KMS-11 (cell line): Measurements from ENCODE around the gene APBB1IP.

Experiments
- H2AFZ ChIP-seq: fragments of 200-600 bp; sonication (generic); 2 replicates; pipeline ENCODE4 v1.6.1; 2016; ENCODE audit warnings: antibody characterized with exemption, mixed run types, low read depth
- H3K27ac ChIP-seq: fragments of 200-600 bp; sonication (generic); 2 replicates; pipeline ENCODE4 v1.6.1; 2016; ENCODE audit warnings: mild to moderate bottlenecking, mixed run types
- H3K27me3 ChIP-seq: fragments of 200-600 bp; sonication (generic); 2 replicates; pipeline ENCODE4 v1.6.1; 2017; ENCODE audit warnings: mild to moderate bottlenecking, low read depth, mixed run types, moderate library complexity; ENCODE audit not compliant: insufficient read depth
- H3K36me3 ChIP-seq: fragments of 200-600 bp; sonication (generic); 2 replicates; pipeline ENCODE4 v1.6.1; 2017; ENCODE audit warnings: mild to moderate bottlenecking, mixed run types; ENCODE audit not compliant: insufficient read depth
- H3K4me1 ChIP-seq: fragments of 200-600 bp; sonication (generic); 2 replicates; pipeline ENCODE4 v1.6.1; 2016; ENCODE audit warnings: mild to moderate bottlenecking, low read depth, mixed run types; ENCODE audit not compliant: poor library complexity, severe bottlenecking
- H3K4me2 ChIP-seq: fragments of 200-600 bp; sonication (generic); 2 replicates; pipeline ENCODE4 v1.7.0; 2016; ENCODE audit warnings: mild to moderate bottlenecking, mixed run types
- H3K4me3 ChIP-seq: fragments of 200-600 bp; sonication (generic); IDR thresholded peaks from 2 replicates; pipeline ENCODE4 v1.6.1; 2017; ENCODE audit warnings: low read depth, low read length, mixed read lengths; ENCODE audit not compliant: insufficient read depth
- H3K79me2 ChIP-seq: fragments of 200-600 bp; sonication (generic); 2 replicates; pipeline ENCODE4 v1.6.1; 2016; ENCODE audit warnings: low read depth, mixed run types; ENCODE audit not compliant: insufficient read depth
- H3K9ac ChIP-seq: fragments of 200-600 bp; sonication (generic); 2 replicates; pipeline ENCODE4 v1.6.1; 2016; ENCODE audit warnings: mild to moderate bottlenecking, mixed run types
- H4K20me1 ChIP-seq: fragments of 200-600 bp; sonication (generic); 2 replicates; pipeline ENCODE4 v1.6.1; 2016; ENCODE audit warnings: mild to moderate bottlenecking, mixed run types; ENCODE audit not compliant: insufficient read depth
- CTCF ChIP-seq: fragments of 200-600 bp; sonication (generic); conservative IDR thresholded peaks from 2 replicates; pipeline ENCODE4 v1.6.1; 2017; ENCODE audit warnings: low read depth, mild to moderate bottlenecking, antibody characterized with exemption, low read length, moderate library complexity, mixed read lengths

Gene APBB1IP

GRCh38 chr10:26544932-26545331, 106.8 kb downstream of the APBB1IP start:
- no peak overlapping the region for H2AFZ ChIP-seq
- H4K20me1 ChIP-seq: no peaks in the 10 kb centered on the region
- H3K27me3 ChIP-seq: no peaks in the 10 kb centered on the region
- H3K4me1 ChIP-seq: no peaks in the 10 kb centered on the region
- H3K4me2 ChIP-seq: no peak overlapping the region
- H3K9ac ChIP-seq: no peak overlapping the region
- no peaks in the 10 kb centered on the region for H3K36me3 ChIP-seq
- H3K4me3 ChIP-seq: no peak overlapping the region
- H3K79me2 ChIP-seq: no peaks in the 10 kb centered on the region
- TF ChIP-seq CTCF: no peak
- no peak overlapping the region for H3K27ac ChIP-seq

GRCh38 chr10:26550774-26551526, 112.8 kb downstream of the APBB1IP start:
- no peaks in the 10 kb centered on the region for H3K27me3 ChIP-seq
- no peak overlapping the region for H3K27ac ChIP-seq
- no peaks in the 10 kb centered on the region for H3K36me3 ChIP-seq
- no peak overlapping the region for H2AFZ ChIP-seq
- no peaks in the 10 kb centered on the region for H4K20me1 ChIP-seq
- H3K79me2 ChIP-seq: no peaks in the 10 kb centered on the region
- H3K4me2 ChIP-seq: no peak overlapping the region
- no peaks in the 10 kb centered on the region for H3K4me1 ChIP-seq
- H3K4me3 ChIP-seq: no peak overlapping the region
- no peak overlapping the region for H3K9ac ChIP-seq
- TF ChIP-seq CTCF: no peak

- no peak overlapping the region for H3K9ac ChIP-seq
- no peak overlapping the region for H2AFZ ChIP-seq
- H3K27ac ChIP-seq: no peak overlapping the region
- no peak overlapping the region for H3K4me3 ChIP-seq
- no peaks in the 10 kb centered on the region for H3K36me3 ChIP-seq
- no peaks in the 10 kb centered on the region for H3K79me2 ChIP-seq
- H4K20me1 ChIP-seq: no peaks in the 10 kb centered on the region
- no peaks in the 10 kb centered on the region for H3K4me1 ChIP-seq
- no peaks in the 10 kb centered on the region for H3K27me3 ChIP-seq
- TF ChIP-seq CTCF: no peak
- no peak overlapping the region for H3K4me2 ChIP-seq
Measured at GRCh38 chr10:26554246-26554645, 116.1 kb downstream of the APBB1IP start.

GRCh38 chr10:26555719-26556368, 117.7 kb downstream of the APBB1IP start:
- no peaks in the 10 kb centered on the region for H4K20me1 ChIP-seq
- H3K79me2 ChIP-seq: no peaks in the 10 kb centered on the region
- H3K9ac ChIP-seq: no peak overlapping the region
- H3K27ac ChIP-seq: no peak overlapping the region
- no peaks in the 10 kb centered on the region for H3K27me3 ChIP-seq
- TF ChIP-seq CTCF: no peak
- no peaks in the 10 kb centered on the region for H3K36me3 ChIP-seq
- no peaks in the 10 kb centered on the region for H3K4me1 ChIP-seq
- H2AFZ ChIP-seq: no peak overlapping the region
- H3K4me3 ChIP-seq: no peak overlapping the region
- H3K4me2 ChIP-seq: no peak overlapping the region
